BE2C (cell line): ENCODE measurements around the gene RBM5.

Source experiments
- DNase-seq: peaks from one replicate; pipeline ENCODE4 v3.0.0-alpha.2; 2020
- H3K27me3 ChIP-seq: fragments of 250-450 bp; sonication (Bioruptor Pico); 2 replicates; pipeline ENCODE4 v1.5.1; 2020; ENCODE audit warnings: mild to moderate bottlenecking
- H3K36me3 ChIP-seq: fragments of 250-450 bp; sonication (Bioruptor Pico); 2 replicates; pipeline ENCODE4 v1.5.1; 2020; ENCODE audit warnings: mild to moderate bottlenecking
- H3K4me1 ChIP-seq: fragments of 250-450 bp; sonication (Bioruptor Pico); 2 replicates; pipeline ENCODE4 v1.5.1; 2020
- H3K4me3 ChIP-seq: 2 replicates; pipeline ENCODE4 v1.5.1; 2011; ENCODE audit warnings: low read depth, low read length
- H3K9me3 ChIP-seq: fragments of 250-450 bp; sonication (Bioruptor Pico); 2 replicates; pipeline ENCODE4 v1.5.1; 2020
- CTCF ChIP-seq: IDR thresholded peaks from 2 replicates; pipeline ENCODE4 v1.5.1; 2012; ENCODE audit warnings: mild to moderate bottlenecking, low read depth, low read length

The RBM5 gene

GRCh38 chr3:50139718-50140423 is 51.2 kb downstream of the RBM5 start:
- TF ChIP-seq CTCF, result no peak
- Histone ChIP-seq H3K4me1 (peaks cover 24% of the 10 kb centered on the region), H3K36me3 (no peaks in the 10 kb centered on the region), H3K9me3 (no peaks in the 10 kb centered on the region), H3K4me3 (no peak overlapping the region), H3K27me3 (no peaks in the 10 kb centered on the region)
- DNase-seq, result no peak

- no peak overlapping the region for H3K4me3 ChIP-seq
- H3K27me3 ChIP-seq, result no peaks in the 10 kb centered on the region
- TF ChIP-seq CTCF, result no peak
- no peaks in the 10 kb centered on the region for H3K36me3 ChIP-seq
- no peak for DNase-seq
- peaks cover 24% of the 10 kb centered on the region for H3K4me1 ChIP-seq
- no peaks in the 10 kb centered on the region for H3K9me3 ChIP-seq
Observed at GRCh38 chr3:50140990-50141389, 52.3 kb downstream of the RBM5 start.

GRCh38 chr3:50146316-50146901 is 57.7 kb downstream of the RBM5 start:
- TF ChIP-seq CTCF, result 0 out of 2 replicates have a peak, but pooled peaks have one; percentile 9
- H3K27me3 ChIP-seq, result no peaks in the 10 kb centered on the region
- H3K4me1 ChIP-seq, result peaks cover 31% of the 10 kb centered on the region
- no peaks in the 10 kb centered on the region for H3K36me3 ChIP-seq
- no peaks in the 10 kb centered on the region for H3K9me3 ChIP-seq
- no peak overlapping the region for H3K4me3 ChIP-seq
- no peak for DNase-seq

GRCh38 chr3:50147016-50147415 is 58.3 kb downstream of the RBM5 start:
- Histone ChIP-seq H3K9me3 (no peaks in the 10 kb centered on the region), H3K4me1 (peaks cover 36% of the 10 kb centered on the region), H3K4me3 (no peak overlapping the region), H3K36me3 (no peaks in the 10 kb centered on the region), H3K27me3 (no peaks in the 10 kb centered on the region)
- no peak for TF ChIP-seq CTCF
- no peak for DNase-seq

- Histone ChIP-seq H3K4me1 (peaks cover 36% of the 10 kb centered on the region), H3K36me3 (no peaks in the 10 kb centered on the region), H3K9me3 (no peaks in the 10 kb centered on the region), H3K4me3 (no peak overlapping the region), H3K27me3 (no peaks in the 10 kb centered on the region)
- no peak for TF ChIP-seq CTCF
- DNase-seq, result peak; percentile 46
Observed at GRCh38 chr3:50147447-50147846, 58.7 kb downstream of the RBM5 start.

- TF ChIP-seq CTCF, result no peak
- DNase-seq, result peak; percentile 83
- no peaks in the 10 kb centered on the region for H3K9me3 ChIP-seq
- peaks cover 36% of the 10 kb centered on the region for H3K4me1 ChIP-seq
- no peaks in the 10 kb centered on the region for H3K36me3 ChIP-seq
- no peaks in the 10 kb centered on the region for H3K27me3 ChIP-seq
- no peak overlapping the region for H3K4me3 ChIP-seq
Observed at GRCh38 chr3:50147861-50148260, 59.1 kb downstream of the RBM5 start.
